ENCODE results near the gene MCF2L2. TPM values are rescaled to one million over a fixed set of nuclear protein-coding genes. Genes with fewer than 3 reads are reported as not detected.

The MCF2L2 gene
- total and polyA plus RNA-seq, 2 experiments from 2014 or later = 6.7 to 14.6 TPM

- DNase-seq (ENCODE audit: low spot score) (no peak), ATAC-seq (no peak)
- Histone ChIP-seq H3F3A (replicated peaks; ENCODE audit: low read depth) (no peaks in the 10 kb centered on the region), H3K4me3 (no peak overlapping the region), H2AFZ (no peak overlapping the region), H3K27ac (ENCODE audit: low read depth) (no peak overlapping the region), H4K20me1 (replicated peaks; ENCODE audit: insufficient read depth) (no peaks in the 10 kb centered on the region), H3K4me2 (no peak overlapping the region), H3K9me2 (ENCODE audit: insufficient read depth) (no peaks in the 10 kb centered on the region), H3K79me2 (replicated peaks; ENCODE audit: insufficient read depth) (peaks cover 19% of the 10 kb centered on the region), H3K4me1 (ENCODE audit: insufficient read depth) (peaks cover 34% of the 10 kb centered on the region), H3K27me3 (ENCODE audit: insufficient read depth) (peaks cover 11% of the 10 kb centered on the region; the same call in 1 of the 2 replicates), H3K36me3 (ENCODE audit: insufficient read depth) (no peaks in the 10 kb centered on the region)
- TF ChIP-seq REST (IDR thresholded peaks at IDR 0.05; ENCODE audit: unreplicated experiment) = no peak
- TF ChIP-seq EZH2 (IDR thresholded peaks at IDR 0.05; ENCODE audit: low read depth, unreplicated experiment) = no peak
- no peak for TF ChIP-seq CTCF (conservative IDR thresholded peaks at IDR 0.05; ENCODE audit: low read depth in 2 of 2)
- TF ChIP-seq ZNF462 (CRISPR knock-in tag; IDR thresholded peaks at IDR 0.05) = no peak
- TF ChIP-seq CREB1 (CRISPR knock-in tag; IDR thresholded peaks at IDR 0.05; ENCODE audit: low read depth) = no peak
- no peak for TF ChIP-seq STAT1 (IDR thresholded peaks at IDR 0.05; ENCODE audit: unreplicated experiment)
- TF ChIP-seq ETS1 (IDR thresholded peaks at IDR 0.05) = no peak
- H3K27me3 Mint-ChIP-seq (ENCODE audit: insufficient read depth, low read depth, poor library complexity) = peaks cover 13% of the 10 kb centered on the region
- peaks cover 24% of the 10 kb centered on the region for H3K4me1 Mint-ChIP-seq
- H3K27ac Mint-ChIP-seq = no peak overlapping the region
- peaks cover 3% of the 10 kb centered on the region; the same call in 1 of the 3 replicates for H3K9me3 Mint-ChIP-seq
- no peaks in the 10 kb centered on the region; the same call in 2 of the 3 replicates for H3K36me3 Mint-ChIP-seq (ENCODE audit: low read depth)
- no peak overlapping the region for H3K4me3 Mint-ChIP-seq
Observed at GRCh38 chr3:183259087-183259486, 169.3 kb downstream of the MCF2L2 start.

All from GM23338 (cell line).